GM20431 (cell line): ENCODE data around the gene EIF2AK3.

Experiments used
- in situ Hi-C: fragments of 300-500 bp; cut with MseI, MboI; formaldehyde crosslinking; loops from one replicate; pipeline ENCODE4 v1.15.0; 2020; ENCODE audit warnings: low sequenced_read_pairs; ENCODE audit not compliant: unreplicated experiment

Gene EIF2AK3

DNA sequence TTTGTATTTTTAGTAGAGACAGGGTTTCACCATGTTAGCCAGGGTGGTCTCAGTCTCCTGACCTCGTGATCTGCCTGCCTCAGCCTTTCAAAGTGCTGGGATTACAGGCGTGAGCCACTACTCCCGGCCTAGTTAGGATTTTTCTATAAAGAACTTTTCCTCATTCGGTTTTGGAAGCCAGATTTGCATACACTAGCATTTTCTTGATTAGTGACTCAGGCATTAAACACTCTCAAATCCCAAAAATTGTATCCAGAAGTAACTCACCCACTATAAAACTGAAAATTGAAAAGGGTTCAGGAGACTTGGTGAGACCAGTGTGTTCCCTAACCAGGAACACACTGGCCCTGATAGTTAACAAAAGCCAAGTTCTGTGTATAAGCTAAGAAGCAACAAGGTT, 25.2 kb downstream of the EIF2AK3 start:
- in situ Hi-C loops = no loop called here

DNA sequence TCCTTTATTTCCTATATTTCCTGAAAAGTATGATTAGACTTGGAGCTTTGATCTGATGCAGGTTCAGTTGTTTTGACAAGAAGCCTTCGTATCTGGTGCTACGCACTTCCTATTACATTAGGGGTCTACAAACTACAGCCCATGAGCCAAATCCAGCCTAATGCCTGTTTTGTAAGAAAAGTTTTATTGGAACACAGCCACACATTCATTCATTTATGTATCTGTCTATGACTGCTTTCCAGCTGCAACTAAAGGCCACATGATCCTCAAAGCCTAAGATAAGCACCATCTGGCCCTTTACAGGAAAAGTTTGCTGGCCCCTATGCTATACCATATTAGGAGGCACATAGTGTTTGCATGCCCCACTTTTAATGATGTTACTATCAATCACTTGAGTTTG, 26.0 kb downstream of the EIF2AK3 start:
- in situ Hi-C loops = no loop called here

DNA sequence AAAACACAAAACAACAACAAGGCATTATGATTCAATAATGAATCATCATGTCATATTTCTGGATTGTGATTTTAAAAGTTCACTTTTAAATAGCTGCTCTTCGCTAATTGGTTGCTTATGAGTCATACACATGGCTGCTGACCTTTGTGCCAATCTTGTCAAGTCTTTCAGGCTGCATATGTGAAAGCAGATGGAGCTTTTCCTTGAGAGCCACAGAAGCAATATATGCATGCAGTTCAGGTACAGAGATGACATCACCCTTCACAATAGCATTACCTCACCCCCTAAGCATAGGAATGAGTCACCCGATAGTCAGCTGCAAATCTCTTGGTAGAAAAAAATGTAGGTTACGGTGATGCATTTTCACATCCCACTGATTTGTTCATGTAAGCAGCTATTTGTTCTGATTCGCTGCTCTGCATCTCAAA, 27.2 kb downstream of the EIF2AK3 start:
- in situ Hi-C loops = no loop called here

DNA sequence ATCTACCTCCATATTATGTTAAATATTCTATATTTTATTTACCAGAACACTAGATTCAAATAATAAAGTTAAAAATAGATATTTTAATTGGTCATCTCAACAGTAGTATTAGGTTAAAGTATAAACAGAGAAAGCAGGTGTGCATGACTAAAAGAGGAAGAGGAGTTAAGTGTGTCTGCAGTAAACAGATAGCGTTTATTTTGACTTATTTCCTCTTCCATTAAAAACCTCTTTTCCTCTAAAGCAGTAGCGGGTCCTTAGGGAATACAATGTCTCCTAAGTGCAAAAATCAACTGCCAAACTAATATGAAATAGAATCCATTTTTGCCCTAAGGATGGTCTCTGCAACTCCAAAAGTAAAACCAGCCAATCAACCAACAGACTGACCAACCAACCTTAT, 27.7 kb downstream of the EIF2AK3 start:
- in situ Hi-C loops = no loop called here

DNA sequence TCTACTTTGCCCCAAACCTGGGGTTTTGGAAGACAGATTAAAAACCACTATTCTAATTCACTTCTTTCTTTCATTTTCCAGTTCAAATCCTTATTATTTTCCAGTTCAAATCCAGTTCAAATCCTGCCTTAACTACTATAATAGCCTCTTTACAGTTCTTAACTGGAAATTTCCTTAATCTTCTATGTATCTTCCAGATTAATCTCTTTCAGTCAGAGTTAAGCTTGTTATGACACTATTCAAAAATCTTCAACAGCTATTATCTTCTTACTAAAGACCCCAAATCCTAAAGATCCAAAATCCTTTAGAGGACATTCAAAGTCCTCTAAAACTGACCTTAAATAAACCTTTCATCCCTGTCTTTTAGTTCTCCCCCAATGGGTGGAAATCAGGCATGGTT, 30.1 kb downstream of the EIF2AK3 start:
- in situ Hi-C loops = no loop called here

DNA sequence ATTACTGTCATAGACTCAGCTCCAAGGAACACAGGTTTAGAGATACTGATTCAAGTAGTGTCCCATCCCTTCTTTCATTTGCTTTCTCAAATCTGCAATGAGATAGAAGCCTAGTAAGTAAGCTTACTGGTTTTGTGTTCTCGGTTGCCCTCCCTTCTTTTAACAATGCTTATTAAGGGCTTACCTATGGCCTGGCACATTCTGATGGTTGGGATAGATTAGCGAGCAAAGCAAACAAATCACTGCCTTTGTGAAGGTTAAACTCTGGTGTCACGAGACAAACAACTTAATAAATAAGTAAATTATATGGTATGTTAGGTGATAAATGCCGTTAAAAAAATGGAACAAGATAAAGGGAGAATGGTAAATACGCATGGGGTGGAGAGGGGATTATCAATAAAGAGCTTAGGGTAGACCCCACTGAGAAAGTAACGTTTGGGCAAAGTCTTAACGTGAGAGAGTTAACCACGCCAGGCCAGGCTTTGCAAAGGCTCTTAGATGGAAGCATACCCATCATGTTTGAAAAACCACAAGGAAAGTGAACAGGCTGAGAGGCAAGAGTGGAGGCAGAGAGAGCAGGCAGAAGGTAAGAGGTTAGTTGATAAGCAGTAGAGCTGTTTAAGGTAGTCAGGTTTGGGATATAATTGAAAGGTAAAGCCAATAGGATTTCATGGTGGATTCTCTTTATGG, 31.0 kb downstream of the EIF2AK3 start:
- in situ Hi-C loops = no loop called here

DNA sequence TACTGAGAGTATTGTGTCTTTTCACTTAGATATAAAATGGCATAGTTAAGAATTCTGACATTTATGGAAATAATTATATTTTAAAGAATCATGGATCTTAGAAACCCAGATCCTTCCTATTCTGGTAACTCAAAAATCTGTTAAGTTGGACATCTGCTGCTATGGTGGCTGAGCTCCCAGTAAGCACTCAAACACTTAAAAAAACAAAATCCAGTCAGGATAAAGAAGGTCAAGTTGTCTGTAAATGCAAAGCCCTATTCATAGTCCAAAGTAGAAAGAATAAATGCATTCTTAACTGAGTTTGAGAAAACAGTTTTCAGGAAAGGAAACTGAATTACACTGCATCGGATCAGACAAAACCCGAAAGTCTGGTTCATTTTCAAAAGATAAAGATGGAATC, 35.6 kb downstream of the EIF2AK3 start:
- in situ Hi-C loops = no loop called here

DNA sequence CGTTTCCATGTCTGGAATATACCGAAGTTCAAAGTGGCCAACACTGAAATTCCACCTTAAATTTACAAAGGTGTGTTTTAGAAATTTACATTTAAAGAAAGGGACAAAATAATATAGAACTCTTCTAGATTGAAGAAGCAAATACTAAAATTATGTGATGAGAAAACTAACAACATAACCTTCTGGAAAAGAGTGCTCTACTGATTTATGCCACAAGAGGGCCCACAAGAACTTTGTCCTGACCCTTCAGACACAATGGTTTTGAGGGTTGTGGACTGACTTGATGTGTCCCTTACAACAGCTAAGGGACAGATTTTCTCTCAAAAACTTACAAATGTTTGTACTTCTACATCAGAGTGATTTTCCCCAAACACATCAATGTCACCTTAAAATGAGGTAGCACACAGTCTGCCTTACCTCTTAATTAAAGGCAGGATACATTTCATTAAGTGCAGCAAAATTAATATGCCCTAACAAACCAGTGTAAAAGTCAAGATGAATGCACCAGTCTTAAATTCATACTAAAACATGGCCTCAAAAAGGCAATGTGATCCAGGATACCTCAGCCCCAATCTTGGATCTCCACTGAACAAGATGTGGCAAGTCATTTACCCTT, 36.2 kb downstream of the EIF2AK3 start:
- in situ Hi-C loops = no loop called here

DNA sequence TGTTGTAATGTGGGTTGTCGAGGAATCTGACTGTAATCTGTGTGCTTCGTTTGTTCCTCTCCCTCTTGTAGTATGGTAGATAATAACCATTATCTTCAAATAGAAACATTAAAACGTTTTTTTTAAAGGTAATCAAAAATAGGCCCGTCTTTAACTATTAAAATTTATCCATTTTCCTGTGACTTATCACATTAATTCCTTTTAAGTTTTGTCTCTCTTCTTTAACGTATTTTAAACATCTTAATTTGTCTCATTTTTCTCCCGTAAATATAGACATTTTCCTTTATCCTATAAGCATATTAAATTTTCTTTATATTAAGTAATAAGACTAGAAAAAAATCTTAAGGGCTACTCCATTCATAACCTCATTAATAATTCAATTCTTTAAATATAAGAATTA, 41.3 kb downstream of the EIF2AK3 start:
- in situ Hi-C loops = loop anchor here (10.0 kb wide), 1 partner anchor 79 kb away; no protein-coding TSS in a partner anchor

DNA sequence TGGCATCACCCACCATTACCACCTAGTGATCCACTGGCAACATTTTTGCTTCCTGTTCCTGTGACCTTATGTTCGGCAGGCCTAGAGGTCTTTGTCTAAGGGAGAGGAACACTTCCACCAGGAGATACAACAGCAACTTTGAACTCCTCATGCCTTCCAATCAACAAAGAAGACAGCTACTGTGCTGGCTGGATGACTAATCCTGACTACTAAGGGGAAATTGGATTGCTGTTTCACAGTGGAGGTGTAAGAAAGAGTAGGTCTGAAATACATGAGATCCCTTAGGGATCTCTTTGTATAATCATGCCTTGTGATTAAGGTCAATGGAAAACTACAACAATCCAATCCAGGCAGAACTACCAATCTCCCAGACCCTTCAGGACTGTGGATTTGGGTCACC, 45.2 kb downstream of the EIF2AK3 start:
- in situ Hi-C loops = loop anchor here (10.0 kb wide), 1 partner anchor 83 kb away; no protein-coding TSS in a partner anchor

DNA sequence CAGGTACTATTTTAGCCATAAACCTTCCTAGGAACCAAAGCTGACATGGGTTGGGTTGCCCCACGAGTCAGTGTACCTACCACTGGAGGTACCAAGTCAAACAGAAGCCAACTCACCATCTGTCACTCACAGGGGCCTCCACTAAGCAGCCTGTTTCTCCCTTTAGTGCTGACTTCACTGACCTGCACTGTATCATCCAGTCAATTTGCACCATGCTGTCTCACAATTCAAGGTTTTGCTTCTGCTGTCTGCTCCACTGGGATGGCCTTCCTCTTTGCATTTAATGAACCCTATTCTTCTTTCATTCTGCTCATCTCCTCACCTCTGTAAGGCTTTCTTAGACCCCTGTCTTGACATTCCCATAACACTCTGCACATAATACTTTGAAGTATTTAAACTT, 47.2 kb downstream of the EIF2AK3 start:
- in situ Hi-C loops = loop anchor here (10.0 kb wide), 1 partner anchor 85 kb away; no protein-coding TSS in a partner anchor

DNA sequence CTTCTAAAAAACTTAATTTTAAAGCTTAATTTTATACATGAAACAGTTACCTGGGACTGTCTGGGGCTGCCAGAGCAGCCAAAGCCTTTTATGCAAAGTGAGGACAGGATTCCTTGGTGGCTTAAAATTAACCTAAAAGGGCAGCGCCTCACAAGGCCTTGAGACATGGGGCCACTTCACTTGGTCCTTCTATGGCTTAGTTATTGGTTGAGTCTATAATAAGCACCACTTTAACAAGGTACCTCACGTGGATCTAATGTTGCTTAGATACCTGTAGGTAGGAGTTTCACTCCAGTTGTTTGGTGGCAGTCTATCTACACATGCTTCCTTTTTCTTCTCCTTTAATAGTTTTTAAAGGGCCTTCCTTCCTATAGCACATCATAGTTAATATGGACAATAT, 51.6 kb downstream of the EIF2AK3 start:
- in situ Hi-C loops = no loop called here

DNA sequence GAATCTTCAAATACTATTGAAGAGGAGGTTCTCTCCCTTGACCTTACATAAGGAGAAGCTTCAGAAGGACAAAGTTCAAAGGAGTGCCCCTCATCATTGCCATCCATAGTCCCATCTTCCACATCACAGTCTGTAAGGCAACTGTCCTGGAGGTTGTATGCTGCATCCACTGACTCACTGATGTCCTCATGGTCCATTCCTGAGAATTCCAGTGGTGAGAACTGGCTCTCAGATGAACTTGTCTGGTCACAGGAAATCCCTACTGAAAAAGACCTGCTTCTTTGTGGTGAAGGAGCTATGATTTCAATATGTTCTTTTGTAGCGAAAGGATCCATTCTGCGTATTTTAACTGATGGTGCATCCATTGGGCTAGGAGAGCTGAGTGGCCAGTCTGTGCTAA, 52.2 kb downstream of the EIF2AK3 start:
- in situ Hi-C loops = no loop called here

DNA sequence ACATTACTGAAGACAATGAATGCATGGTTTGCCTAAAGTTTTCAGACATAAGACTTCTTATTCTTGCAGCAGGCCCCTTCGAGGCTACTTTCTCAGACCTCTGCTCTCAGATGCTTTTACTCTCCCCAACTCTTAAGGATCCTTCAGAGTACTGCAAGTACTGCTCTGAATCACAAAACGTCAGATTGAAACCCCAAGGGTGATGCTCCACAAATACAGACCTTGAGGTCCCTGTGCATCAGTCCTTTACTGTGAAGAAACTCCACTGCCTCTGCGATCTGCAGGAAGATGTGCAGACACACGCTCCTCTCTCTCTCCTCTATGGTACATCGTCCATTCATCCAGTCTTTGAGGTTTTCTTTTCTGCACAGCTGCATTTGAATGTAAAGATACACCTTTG, 52.8 kb downstream of the EIF2AK3 start:
- in situ Hi-C loops = no loop called here

DNA sequence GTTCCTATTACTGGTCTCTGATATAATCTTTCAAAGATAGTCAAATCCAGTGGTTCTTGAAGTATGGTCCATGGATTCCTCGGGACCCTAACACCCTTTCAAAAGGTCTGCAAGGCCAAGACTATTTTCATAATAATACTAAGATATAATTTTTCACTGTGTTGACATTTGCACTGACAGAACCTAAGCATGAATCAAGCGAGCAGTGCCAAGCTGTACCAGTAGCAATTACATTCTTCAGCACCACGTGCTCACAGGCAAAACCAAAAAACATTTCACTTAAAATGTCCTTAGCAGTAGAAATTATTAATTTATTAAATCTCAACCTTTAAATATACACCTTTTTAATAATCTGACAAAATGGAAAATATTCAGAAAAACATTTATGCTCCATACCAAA, 59.1 kb downstream of the EIF2AK3 start:
- in situ Hi-C loops = no loop called here

DNA sequence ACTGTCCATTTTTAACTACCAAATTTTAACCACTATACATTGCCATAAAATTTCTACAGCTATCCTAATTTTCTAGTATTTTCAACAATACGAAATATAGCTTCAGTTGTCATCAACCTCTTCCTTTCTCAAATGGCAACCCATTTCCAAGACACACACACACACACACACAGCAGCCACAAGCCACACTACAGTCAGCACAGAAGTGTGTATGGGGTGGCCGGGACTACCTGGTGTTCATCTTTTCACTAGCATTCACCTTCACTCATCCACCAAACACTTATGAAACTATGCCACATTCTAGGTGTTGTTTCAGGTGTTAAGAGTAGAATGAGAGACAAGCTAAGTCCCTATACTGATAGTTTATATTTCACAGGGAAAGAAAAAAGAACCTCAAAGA, 62.9 kb downstream of the EIF2AK3 start:
- in situ Hi-C loops = no loop called here

DNA sequence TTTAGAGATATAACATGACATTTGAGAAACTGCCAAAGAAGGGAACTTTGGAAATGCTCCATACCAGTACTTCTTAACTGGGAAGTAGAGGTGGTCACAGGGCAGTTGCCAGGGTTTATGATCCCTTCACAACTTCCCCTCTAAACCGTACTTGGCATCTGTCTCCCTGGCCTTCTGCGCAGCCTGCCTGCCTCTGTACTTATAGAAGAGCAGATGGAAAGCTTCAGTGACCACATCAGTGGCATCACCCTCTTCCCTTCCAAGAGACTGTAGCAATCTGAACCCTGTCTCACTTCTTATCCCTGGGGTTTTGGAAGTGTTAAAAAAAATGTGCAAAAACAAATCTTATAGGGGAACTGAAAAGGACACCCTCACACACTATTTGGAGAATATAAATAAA, 64.1 kb downstream of the EIF2AK3 start:
- in situ Hi-C loops = no loop called here

DNA sequence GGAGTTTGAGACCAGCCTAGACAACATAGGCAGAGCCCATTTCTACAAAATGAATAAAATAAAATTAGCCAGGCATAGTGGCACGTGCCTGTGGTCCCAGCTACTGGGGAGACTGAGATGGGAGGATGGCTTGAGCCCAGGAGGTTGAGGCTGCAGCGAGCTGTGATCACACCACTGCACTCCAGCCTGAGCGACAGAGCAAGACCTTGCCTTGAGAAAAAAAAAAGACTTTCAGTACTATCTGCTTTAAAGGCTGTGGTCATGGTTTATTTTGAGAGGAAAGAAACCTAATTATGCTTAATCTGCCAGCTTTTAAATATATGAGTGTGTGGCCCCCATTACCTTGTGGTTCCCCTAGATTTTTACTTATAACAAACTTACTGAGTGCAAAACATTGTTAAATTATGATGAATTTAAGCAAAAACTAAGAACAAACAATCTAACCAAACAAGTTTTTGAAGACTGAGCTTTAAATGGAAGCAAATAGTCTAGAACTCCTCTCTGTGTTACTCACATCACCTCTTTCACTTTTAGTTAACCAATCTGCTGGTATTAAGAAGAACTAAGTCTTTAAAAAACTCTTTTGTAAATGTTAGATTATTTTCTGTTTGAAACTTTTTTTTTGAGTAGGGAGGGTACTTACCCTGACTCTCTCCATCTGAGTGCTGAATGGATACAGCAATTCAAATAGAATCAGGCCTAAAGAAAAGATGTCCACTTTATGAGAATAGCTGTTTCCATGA, 65.4 kb downstream of the EIF2AK3 start:
- in situ Hi-C loops = no loop called here

DNA sequence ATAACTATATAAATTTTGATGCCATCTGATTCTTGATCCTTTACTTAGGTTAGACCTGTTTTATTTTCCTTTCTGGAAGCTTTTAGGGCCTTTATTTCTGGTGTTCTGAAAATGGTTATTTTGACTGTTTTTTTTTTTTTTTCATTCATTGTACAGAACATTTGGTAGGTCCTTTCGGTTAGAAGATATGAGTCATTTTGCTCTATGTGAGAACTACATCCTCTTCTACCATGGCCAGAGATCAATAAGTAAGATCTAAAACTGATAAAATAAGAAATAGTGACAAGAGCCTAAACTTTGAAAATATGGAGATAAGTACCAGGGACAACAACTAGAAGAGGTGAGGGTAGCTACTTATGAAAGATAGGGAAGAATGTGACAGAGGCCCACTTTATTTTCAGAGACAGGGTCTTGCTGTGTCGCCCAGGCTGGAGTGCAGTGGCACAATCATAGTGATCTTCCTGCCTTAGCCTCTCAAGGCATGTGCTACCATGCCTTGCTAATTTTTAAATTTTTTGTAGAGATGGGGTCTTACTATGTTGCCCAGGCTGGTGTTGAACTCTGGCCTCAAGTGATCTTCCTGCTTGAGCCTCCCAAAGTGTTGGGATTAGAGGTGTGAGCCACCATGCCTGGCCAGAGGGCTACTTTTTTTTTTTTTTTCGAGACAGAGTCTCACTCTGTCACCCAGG, 66.5 kb downstream of the EIF2AK3 start:
- in situ Hi-C loops = no loop called here

DNA sequence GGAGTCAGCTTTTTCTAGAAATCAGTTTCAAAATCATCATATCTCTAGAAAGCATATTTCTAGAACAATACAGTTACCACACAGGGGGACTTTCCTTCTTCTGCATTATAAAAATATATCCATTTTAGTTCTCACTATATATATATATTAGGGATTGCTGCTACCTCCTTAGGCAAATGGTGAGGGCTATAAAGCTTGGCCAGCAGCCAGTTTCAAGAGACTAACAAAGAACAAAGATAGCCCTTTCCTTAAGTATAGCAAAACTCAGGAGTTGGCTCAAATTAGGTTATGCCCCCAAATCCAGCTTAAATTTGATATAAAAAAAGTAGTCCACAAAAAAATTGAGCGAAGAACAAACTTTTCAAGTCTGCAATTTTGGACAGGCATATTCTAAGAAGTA, 70.0 kb downstream of the EIF2AK3 start:
- in situ Hi-C loops = no loop called here

DNA sequence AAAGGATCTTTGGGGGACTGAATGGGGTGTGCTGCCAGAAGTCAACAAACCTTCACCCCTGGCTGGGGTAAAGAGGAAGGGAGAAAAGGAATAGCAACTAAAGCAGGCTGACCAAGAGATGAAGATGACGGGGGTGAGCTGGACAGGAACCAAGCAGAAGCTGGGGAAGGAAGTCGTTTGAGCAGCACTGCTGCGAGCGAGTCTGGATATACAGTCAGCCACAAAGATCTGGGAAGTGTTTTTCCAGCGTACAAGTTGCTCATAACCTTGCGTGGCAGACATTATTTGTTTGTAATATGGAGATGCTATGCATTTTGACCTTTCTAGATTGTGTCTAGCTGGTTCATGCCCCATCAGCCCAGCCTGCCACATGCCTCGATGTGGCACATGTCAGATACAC, 71.2 kb downstream of the EIF2AK3 start:
- in situ Hi-C loops = no loop called here
